Right forelimb (tissue), 1 donor: ENCODE results near the gene DPH2.
A peak's percentile ranks its signal among the peaks of the same experiment; 100 is the strongest.

ENCODE experiments used
- DNase-seq: peaks from one replicate; pipeline ENCODE4 v3.0.0-alpha.2; 2018

The DPH2 gene

GRCh38 chr1:43945674-43946235 is 24.1 kb upstream of the DPH2 start:
- no peak for DNase-seq

DNA sequence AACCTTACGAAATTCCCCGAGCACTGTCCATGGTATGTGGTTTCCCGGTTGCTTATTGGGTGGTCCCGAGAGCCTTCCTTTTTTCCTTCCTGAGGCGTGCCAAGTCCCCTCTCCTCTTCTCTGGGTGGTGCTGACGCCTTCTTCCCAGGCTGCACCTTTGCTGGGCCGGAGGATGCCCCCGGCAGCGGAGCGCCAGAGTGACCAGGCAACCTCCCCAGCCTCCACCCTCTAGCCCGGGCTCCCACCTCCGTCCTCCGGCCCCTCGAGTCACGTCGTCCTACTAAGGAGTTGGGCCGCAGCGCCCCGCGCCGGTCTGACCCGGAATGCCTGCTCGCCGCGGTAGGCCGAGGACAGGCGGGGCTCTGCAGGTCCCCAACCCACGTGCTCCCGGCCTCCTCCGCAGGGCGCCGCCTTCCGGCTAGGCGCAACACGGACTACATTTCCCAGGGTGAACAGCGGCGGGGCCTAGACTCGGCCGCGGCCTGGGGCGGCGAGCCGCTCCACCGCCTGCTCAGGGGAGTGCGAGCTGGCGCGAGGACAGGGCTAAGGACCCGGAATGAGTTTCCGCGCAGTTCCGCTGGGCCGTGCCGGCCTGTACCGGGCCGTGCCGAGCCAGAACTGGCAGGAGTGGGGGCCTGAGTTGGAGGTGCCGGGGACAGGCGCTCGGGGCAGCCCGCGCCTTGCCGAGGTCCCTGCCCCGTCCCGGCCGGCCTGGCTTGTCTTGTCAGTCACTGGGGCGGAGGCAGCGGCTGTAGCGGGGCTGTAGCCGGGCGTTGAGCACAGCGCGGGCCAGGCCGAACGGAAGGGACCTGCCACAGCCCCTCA is 23.4 kb upstream of the DPH2 start, which contains the start of gene IPO13:
IPO13 (plus strand) TSS at position 715 of the 825 bp plus-strand sequence. CDS start 651 bp downstream, outside the sequence.
- peak; percentile 97 for DNase-seq

- no peak for DNase-seq
Measured at GRCh38 chr1:43947061-43947873, 22.5 kb upstream of the DPH2 start.

DNA sequence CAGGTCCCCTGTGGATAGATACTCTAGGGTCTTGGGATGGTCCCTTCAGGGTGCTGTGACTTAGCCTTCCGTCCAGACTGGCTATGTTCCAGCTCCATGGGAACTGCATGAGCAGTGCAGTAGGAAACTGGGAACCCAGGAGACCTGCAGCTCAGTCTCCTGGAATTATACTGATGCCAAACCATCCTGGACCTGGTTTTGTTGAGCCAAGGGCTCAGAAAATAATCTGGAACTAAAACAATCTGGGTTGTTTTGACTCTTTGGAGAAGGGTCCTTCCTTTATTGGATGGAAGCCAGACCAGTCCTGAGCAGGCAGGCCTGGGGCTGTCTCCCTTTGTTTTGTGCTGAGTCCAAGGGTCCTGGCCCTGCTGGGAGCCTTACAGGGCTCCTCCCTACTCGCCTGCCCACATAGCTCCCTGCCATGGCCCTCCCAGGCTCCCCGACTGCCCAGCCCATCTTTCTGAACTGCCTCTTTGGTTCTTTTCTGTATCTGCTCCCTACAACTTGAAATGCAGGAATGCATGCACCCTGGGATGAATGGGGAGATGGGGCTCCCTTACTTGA is 21.9 kb upstream of the DPH2 start:
- DNase-seq, result no peak

GRCh38 chr1:43949678-43950077 is 20.1 kb upstream of the DPH2 start:
- DNase-seq, result peak; percentile 61

DNA sequence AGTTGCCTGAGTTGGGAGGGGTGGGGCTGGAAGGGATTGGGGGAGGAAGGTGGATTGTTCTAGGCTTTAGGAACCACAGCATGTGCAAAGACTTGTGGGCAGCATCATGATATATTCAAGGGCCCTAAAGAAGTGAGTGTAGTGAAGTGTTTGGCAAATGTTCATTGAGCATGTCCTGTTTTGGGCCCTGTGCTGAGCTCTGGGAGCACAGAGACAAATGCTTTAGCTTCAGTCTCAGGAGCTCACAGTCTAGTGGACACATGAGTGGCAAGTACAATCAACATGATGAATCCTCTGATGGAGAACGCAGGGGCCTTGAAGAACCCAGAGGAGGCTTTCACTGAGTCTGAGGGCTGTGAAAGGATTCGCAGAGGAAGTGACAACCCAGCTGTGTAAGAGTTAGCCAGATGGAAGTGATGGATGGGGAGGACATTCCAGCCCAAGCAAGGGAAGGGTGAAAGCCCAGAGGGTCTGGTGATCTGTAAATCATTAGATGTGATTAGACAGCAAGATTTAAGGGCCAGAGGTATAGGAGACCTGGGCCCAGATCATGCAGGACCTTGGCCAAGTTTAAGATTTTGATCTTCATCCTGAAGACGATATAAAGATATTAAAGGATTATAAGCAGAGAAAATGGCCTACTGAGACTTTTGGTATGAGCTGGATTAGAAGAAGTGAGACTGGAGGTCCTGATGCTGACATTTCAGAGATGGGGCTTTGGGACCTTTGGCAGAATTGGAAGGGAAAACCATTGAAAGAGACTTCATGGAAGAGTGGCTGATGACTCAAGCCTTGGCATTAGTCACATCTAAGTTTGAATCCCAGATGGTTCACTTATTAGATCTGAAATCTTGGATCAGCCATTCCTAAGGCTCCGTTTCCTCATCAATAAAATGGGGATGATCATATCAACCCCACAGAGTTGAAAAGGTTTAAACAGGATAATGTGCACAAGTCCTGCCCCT is 18.5 kb upstream of the DPH2 start:
- DNase-seq, result no peak

DNA sequence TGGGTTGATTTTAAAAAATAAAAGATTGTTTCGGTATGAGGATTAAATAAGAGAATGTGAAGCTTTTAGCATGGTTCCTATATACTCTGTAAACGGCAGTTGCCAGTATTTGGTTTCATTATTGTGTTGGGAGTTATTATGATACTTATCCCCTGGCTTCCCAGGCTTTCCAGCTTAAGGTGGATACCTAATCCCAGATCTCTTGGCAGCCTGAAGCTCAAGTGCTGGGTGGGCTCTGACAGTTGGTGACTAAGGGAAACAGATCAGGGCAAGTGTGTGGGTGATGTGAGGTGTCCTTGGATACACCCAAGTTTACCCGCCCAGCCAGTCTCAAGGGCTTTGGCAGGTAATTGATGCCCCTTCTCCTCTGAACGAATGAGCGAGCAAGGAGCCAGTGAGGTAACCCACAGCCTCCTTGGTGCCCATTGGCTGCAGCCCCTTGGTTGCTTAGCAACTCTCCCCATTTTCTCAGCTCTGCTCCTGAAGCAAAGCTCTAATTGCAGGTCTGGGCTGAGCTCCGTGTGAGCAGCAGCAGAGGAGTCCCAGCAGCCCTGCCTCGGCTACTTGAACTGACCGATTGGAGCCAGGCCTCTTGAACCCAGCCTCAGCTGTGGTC is 17.0 kb upstream of the DPH2 start:
- DNase-seq, result no peak

- no peak for DNase-seq
Measured at GRCh38 chr1:43953361-43953760, 16.4 kb upstream of the DPH2 start.

- DNase-seq, result no peak
Measured at GRCh38 chr1:43954036-43954435, 15.8 kb upstream of the DPH2 start.

GRCh38 chr1:43956234-43956633 is 13.6 kb upstream of the DPH2 start:
- DNase-seq, result no peak

DNA sequence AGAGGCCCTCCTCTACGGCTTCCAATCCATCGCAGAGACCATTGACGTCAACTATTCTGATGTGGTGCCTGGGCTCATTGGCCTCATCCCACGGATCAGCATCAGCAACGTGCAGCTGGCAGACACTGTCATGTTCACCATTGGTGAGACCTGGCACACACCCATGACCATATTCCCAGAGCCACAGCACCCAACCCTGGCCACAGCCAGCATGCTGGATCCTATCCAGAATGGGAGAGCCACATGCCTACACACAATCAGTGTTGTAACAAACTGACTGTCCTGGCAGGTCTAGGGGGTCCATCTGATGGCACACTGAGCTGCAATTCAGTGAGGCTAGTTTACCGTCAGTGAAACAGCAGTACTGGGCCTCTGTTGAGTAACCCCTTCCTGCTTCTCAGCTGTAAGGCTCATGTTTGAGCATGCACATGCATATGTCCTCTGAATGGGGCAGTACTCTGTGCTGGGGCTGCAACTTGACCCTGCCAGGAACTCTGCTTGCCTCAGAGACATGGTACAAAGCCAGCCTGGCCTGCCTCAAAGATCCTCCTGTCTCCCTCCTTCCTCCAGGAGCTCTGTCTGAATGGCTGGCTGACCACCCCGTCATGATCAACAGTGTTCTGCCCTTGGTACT is 12.3 kb upstream of the DPH2 start:
- no peak for DNase-seq

GRCh38 chr1:43958351-43959255 is 11.2 kb upstream of the DPH2 start:
- no peak for DNase-seq

DNA sequence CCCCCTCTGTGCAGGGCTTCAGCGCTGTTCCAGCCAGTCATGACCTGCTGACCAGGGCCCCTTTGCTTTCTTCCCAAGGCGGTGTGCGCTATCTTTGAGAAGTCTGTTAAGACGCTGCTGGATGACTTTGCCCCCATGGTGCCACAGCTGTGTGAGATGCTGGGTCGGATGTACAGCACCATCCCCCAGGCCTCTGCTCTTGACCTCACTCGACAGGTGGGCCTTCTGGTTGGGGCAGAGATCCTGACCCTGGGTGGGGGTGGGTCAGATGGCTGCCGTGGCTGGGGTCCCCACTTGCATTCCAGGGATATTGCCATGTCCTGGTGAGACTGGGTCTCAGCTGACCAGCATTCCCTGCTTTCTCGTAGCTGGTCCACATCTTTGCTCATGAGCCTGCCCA is 9.0 kb upstream of the DPH2 start:
- no peak for DNase-seq

- DNase-seq, result no peak
Measured at GRCh38 chr1:43961692-43962091, 8.1 kb upstream of the DPH2 start.

DNA sequence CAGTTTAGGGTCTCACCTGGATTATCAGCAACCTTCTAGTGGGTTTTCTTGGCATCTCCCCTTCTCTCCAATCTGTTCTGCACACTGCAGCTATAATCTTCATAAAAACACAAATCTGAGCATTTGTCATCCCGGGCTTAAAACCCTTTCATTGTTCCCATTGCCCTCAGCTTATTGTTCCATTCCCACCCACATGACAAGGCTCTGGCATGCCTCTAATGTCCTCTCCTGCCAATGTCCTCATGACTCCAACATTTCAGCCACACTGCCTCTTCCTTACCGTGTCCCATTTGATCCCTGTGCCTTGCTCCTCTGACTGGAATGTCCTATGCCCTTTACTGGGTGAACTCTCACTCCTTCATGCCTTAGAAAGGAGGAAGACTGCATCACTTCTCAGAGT is 7.5 kb upstream of the DPH2 start:
- no peak for DNase-seq

- no peak for DNase-seq
Measured at GRCh38 chr1:43963006-43963405, 6.8 kb upstream of the DPH2 start.

DNA sequence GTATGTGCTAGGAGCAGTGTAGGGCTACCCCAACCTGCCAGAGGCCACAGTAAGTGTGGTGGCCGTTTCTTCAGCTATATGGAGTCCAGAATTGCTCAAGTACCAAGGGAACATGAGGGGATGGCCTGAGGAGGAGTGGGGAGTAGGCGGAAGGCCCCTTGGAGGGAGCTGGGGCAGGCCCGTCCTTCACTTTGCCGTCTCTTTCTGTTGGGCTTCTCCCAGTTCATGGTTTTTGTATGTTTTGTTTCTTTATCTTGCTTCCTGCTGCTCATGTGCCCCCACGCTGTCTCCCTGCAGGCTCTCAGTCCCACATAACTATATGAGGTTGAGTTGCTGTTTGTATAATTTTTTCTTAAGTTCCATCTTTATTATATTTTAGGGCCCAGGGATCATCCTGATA is 5.9 kb upstream of the DPH2 start:
- DNase-seq, result no peak

GRCh38 chr1:43965316-43965715 is 4.5 kb upstream of the DPH2 start:
- DNase-seq, result no peak

DNA sequence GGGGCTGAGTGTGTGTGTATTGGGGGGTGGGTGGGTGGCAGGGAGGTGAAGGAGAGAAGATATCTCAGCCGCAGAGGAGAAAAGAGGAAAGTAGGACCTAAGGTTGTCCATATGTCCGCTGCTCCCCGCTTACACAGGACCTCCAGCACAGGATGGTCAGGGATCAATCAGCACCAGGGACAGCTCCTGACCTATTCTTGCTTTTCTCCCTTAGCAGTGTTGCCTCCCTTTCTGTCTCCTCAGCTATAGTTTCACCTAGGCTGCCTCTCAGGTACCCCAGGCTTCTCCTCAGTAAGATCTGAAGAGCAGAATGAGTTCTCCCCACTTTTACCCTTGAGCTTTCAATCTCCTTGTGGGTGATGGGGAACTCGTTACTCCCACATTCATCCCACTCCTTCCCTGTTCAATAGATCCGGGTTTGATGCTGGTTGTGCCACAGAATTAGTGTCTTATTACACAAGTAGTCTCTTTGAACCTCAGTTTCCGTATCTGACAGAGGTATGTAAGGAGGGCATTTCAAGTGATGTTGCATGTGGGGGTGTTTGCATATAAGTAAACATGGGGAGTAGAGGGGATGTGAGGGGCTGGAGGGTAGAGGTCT is 1.4 kb upstream of the DPH2 start:
- no peak for DNase-seq

- no peak for DNase-seq
Measured at GRCh38 chr1:43969416-43969745, 429 bp upstream of the DPH2 start.
